ENCODE results near the gene CCL8.

Gene CCL8

GRCh38 chr17:34319039-34319483 lies at the start of gene CCL8:
TSS of gene CCL8 (plus strand) at chr17:34319435. CDS start at chr17:34319502, 67 bp downstream.
- Mint-ChIP-seq H3K4me1 (no peaks in the 10 kb centered on the region), H3K27me3 (peaks cover 4% of the 10 kb centered on the region), H3K36me3 (ENCODE audit: low read depth) (no peaks in the 10 kb centered on the region), H3K9me3 (no peaks in the 10 kb centered on the region), H3K4me3 (no peak within 1 kb of the TSS), H3K27ac (no peak within 1 kb of the TSS)
- ATAC-seq = no peak
- DNase-seq = no peak

- Mint-ChIP-seq H3K4me1 (no peaks in the 10 kb centered on the region), H3K36me3 (ENCODE audit: low read depth) (no peaks in the 10 kb centered on the region), H3K27ac (no peak within 1 kb of the TSS), H3K4me3 (no peak within 1 kb of the TSS), H3K9me3 (no peaks in the 10 kb centered on the region), H3K27me3 (peaks cover 38% of the 10 kb centered on the region)
- no peak for ATAC-seq
- no peak for DNase-seq
These were observed 49.3 kb upstream of the CCL8 start, which contains the start of gene CCL7 for GRCh38 chr17:34269969-34270368. TSS of gene CCL7 (plus strand) at chr17:34270221. CDS start at chr17:34270291, 70 bp downstream.

GRCh38 chr17:34275881-34276280 lies 43.4 kb upstream of the CCL8 start:
- Mint-ChIP-seq H3K27me3 (peaks cover 57% of the 10 kb centered on the region), H3K36me3 (ENCODE audit: low read depth) (no peaks in the 10 kb centered on the region), H3K9me3 (no peaks in the 10 kb centered on the region), H3K4me3 (no peak overlapping the region), H3K27ac (no peak overlapping the region), H3K4me1 (no peaks in the 10 kb centered on the region)
- ATAC-seq (no peak), DNase-seq (no peak)

- DNase-seq = no peak
- no peak for ATAC-seq
- Mint-ChIP-seq H3K27ac (no peak overlapping the region), H3K36me3 (ENCODE audit: low read depth) (no peaks in the 10 kb centered on the region), H3K27me3 (peaks cover 56% of the 10 kb centered on the region), H3K9me3 (no peaks in the 10 kb centered on the region), H3K4me3 (no peak overlapping the region), H3K4me1 (no peaks in the 10 kb centered on the region)
These were observed 42.4 kb upstream of the CCL8 start for GRCh38 chr17:34276826-34277225.

GRCh38 chr17:34283571-34283970 lies 35.7 kb upstream of the CCL8 start:
- Mint-ChIP-seq H3K27ac (no peak overlapping the region), H3K27me3 (peaks cover 38% of the 10 kb centered on the region), H3K36me3 (ENCODE audit: low read depth) (no peaks in the 10 kb centered on the region), H3K4me3 (no peak overlapping the region), H3K9me3 (no peaks in the 10 kb centered on the region), H3K4me1 (no peaks in the 10 kb centered on the region)
- ATAC-seq = no peak
- no peak for DNase-seq

- Mint-ChIP-seq H3K27me3 (peaks cover 31% of the 10 kb centered on the region), H3K4me1 (no peaks in the 10 kb centered on the region), H3K36me3 (ENCODE audit: low read depth) (no peaks in the 10 kb centered on the region), H3K9me3 (no peaks in the 10 kb centered on the region), H3K27ac (no peak within 1 kb of the TSS), H3K4me3 (no peak within 1 kb of the TSS)
- no peak for ATAC-seq
- DNase-seq = no peak
These were observed 33.9 kb upstream of the CCL8 start, which contains the start of gene CCL11 for GRCh38 chr17:34285286-34285792. TSS of gene CCL11 (plus strand) at chr17:34285742. CDS start at chr17:34285809, 67 bp downstream.

GRCh38 chr17:34287875-34288274 lies 31.4 kb upstream of the CCL8 start:
- H3K27me3 Mint-ChIP-seq = peaks cover 17% of the 10 kb centered on the region
- H3K4me1 Mint-ChIP-seq = no peaks in the 10 kb centered on the region
- no peak for DNase-seq
- H3K27ac Mint-ChIP-seq = no peak overlapping the region
- H3K4me3 Mint-ChIP-seq = no peak overlapping the region
- no peaks in the 10 kb centered on the region for H3K9me3 Mint-ChIP-seq
- no peaks in the 10 kb centered on the region for H3K36me3 Mint-ChIP-seq (ENCODE audit: low read depth)
- no peak for ATAC-seq

GRCh38 chr17:34290586-34290985 lies 28.6 kb upstream of the CCL8 start:
- no peak overlapping the region for H3K27ac Mint-ChIP-seq
- ATAC-seq (no peak), DNase-seq (no peak)
- H3K27me3 Mint-ChIP-seq = peaks cover 15% of the 10 kb centered on the region
- no peak overlapping the region for H3K4me3 Mint-ChIP-seq
- no peaks in the 10 kb centered on the region for H3K9me3 Mint-ChIP-seq
- H3K36me3 Mint-ChIP-seq (ENCODE audit: low read depth) = no peaks in the 10 kb centered on the region
- H3K4me1 Mint-ChIP-seq = no peaks in the 10 kb centered on the region

- H3K4me3 Mint-ChIP-seq = no peak overlapping the region
- peaks cover 15% of the 10 kb centered on the region for H3K27me3 Mint-ChIP-seq
- no peak for ATAC-seq
- no peak overlapping the region for H3K27ac Mint-ChIP-seq
- H3K4me1 Mint-ChIP-seq = no peaks in the 10 kb centered on the region
- no peak for DNase-seq
- no peaks in the 10 kb centered on the region for H3K9me3 Mint-ChIP-seq
- no peaks in the 10 kb centered on the region for H3K36me3 Mint-ChIP-seq (ENCODE audit: low read depth)
These were observed 27.4 kb upstream of the CCL8 start for GRCh38 chr17:34291721-34292348.

- DNase-seq = no peak
- Mint-ChIP-seq H3K27ac (no peak overlapping the region), H3K27me3 (peaks cover 21% of the 10 kb centered on the region), H3K36me3 (ENCODE audit: low read depth) (peaks cover 4% of the 10 kb centered on the region), H3K4me3 (no peak overlapping the region), H3K4me1 (no peaks in the 10 kb centered on the region), H3K9me3 (no peaks in the 10 kb centered on the region)
- no peak for ATAC-seq
These were observed 20.2 kb upstream of the CCL8 start for GRCh38 chr17:34299027-34299426.

- H3K27me3 Mint-ChIP-seq = peaks cover 24% of the 10 kb centered on the region
- no peak overlapping the region for H3K27ac Mint-ChIP-seq
- DNase-seq = no peak
- H3K36me3 Mint-ChIP-seq (ENCODE audit: low read depth) = peaks cover 4% of the 10 kb centered on the region
- no peaks in the 10 kb centered on the region for H3K4me1 Mint-ChIP-seq
- H3K9me3 Mint-ChIP-seq = no peaks in the 10 kb centered on the region
- no peak overlapping the region for H3K4me3 Mint-ChIP-seq
- no peak for ATAC-seq
These were observed 19.2 kb upstream of the CCL8 start for GRCh38 chr17:34299956-34300577.

- ATAC-seq (no peak), DNase-seq (no peak)
- H3K4me3 Mint-ChIP-seq = no peak overlapping the region
- H3K9me3 Mint-ChIP-seq = no peaks in the 10 kb centered on the region
- H3K27ac Mint-ChIP-seq = no peak overlapping the region
- H3K4me1 Mint-ChIP-seq = no peaks in the 10 kb centered on the region
- peaks cover 4% of the 10 kb centered on the region for H3K36me3 Mint-ChIP-seq (ENCODE audit: low read depth)
- peaks cover 27% of the 10 kb centered on the region for H3K27me3 Mint-ChIP-seq
These were observed 18.4 kb upstream of the CCL8 start for GRCh38 chr17:34300652-34301370.

- Mint-ChIP-seq H3K4me3 (no peak overlapping the region), H3K36me3 (ENCODE audit: low read depth) (peaks cover 4% of the 10 kb centered on the region), H3K4me1 (no peaks in the 10 kb centered on the region), H3K27me3 (peaks cover 27% of the 10 kb centered on the region), H3K9me3 (no peaks in the 10 kb centered on the region), H3K27ac (no peak overlapping the region)
- DNase-seq (no peak), ATAC-seq (no peak)
These were observed 17.2 kb upstream of the CCL8 start for GRCh38 chr17:34301986-34302385.

GRCh38 chr17:34302636-34303035 lies 16.6 kb upstream of the CCL8 start:
- no peak overlapping the region for H3K4me3 Mint-ChIP-seq
- H3K27ac Mint-ChIP-seq = no peak overlapping the region
- H3K36me3 Mint-ChIP-seq (ENCODE audit: low read depth) = peaks cover 4% of the 10 kb centered on the region
- no peaks in the 10 kb centered on the region for H3K9me3 Mint-ChIP-seq
- DNase-seq (no peak), ATAC-seq (no peak)
- H3K27me3 Mint-ChIP-seq = peaks cover 27% of the 10 kb centered on the region
- H3K4me1 Mint-ChIP-seq = peaks cover 2% of the 10 kb centered on the region

- ATAC-seq (no peak), DNase-seq (no peak)
- Mint-ChIP-seq H3K36me3 (ENCODE audit: low read depth) (no peaks in the 10 kb centered on the region), H3K27ac (no peak overlapping the region), H3K4me3 (no peak overlapping the region), H3K9me3 (no peaks in the 10 kb centered on the region), H3K27me3 (peaks cover 22% of the 10 kb centered on the region), H3K4me1 (peaks cover 2% of the 10 kb centered on the region)
These were observed 15.6 kb upstream of the CCL8 start for GRCh38 chr17:34303606-34304005.
